WTC11 (cell line): ENCODE results near the gene SMOC2. TPM values are rescaled to one million over a fixed set of nuclear protein-coding genes. Genes with fewer than 3 reads are reported as not detected.
A peak's percentile ranks its signal among the peaks of the same experiment; 100 is the strongest.

ENCODE experiments used
- ATAC-seq: fragments of 200-7000 bp; cut with Tn5 transposase; 2 replicates; pipeline ENCODE4 v1.10.0; 2021; ENCODE audit warnings: mild to moderate bottlenecking, moderate library complexity
- CTCF ChIA-PET: fragments of 300-600 bp; sonication (Branson Sonifier 250); formaldehyde crosslinking; loops from one replicate; lab custom pipeline; 2021; ENCODE audit warnings: antibody characterized with exemption; lab: Charles Lee
- POLR2A ChIA-PET: fragments of 350-600 bp; sonication (Branson Sonifier 250); formaldehyde crosslinking; loops from one replicate; lab custom pipeline; 2021; ENCODE audit warnings: antibody characterized with exemption; lab: Charles Lee
- DNase-seq: peaks from one replicate; pipeline ENCODE4 v3.0.0; 2021; ENCODE audit warnings: low spot score
- H3K27ac Mint-ChIP-seq: 2 replicates; pipeline ENCODE4 v1.8.0; 2021; ENCODE audit warnings: mixed read lengths
- H3K27me3 Mint-ChIP-seq: 2 replicates; pipeline ENCODE4 v1.8.0; 2021; ENCODE audit warnings: low read depth, mild to moderate bottlenecking, moderate library complexity, mixed read lengths
- H3K36me3 Mint-ChIP-seq: 2 replicates; pipeline ENCODE4 v1.8.0; 2021; ENCODE audit warnings: mixed read lengths
- H3K4me1 Mint-ChIP-seq: 2 replicates; pipeline ENCODE4 v1.8.0; 2022; ENCODE audit warnings: mixed read lengths
- H3K4me3 Mint-ChIP-seq: 2 replicates; pipeline ENCODE4 v1.8.0; 2021; ENCODE audit warnings: mild to moderate bottlenecking, moderate library complexity, mixed read lengths
- H3K9me3 Mint-ChIP-seq: 2 replicates; pipeline ENCODE4 v1.8.0; 2021; ENCODE audit warnings: mixed read lengths
- ELF4 ChIP-seq: sonication (generic); formaldehyde crosslinking; IDR thresholded peaks from 2 replicates; pipeline ENCODE4 v1.8.1; 2022; ENCODE audit warnings: low read depth, mild to moderate bottlenecking, moderate library complexity, missing genetic modification reagents
- EMX1 ChIP-seq: fragments of 250-450 bp; sonication (Bioruptor Pico); IDR thresholded peaks from 2 replicates; pipeline ENCODE4 v1.8.0; 2021; ENCODE audit warnings: mild to moderate bottlenecking
- KAT7 ChIP-seq: sonication (generic); formaldehyde crosslinking; IDR thresholded peaks from 2 replicates; pipeline ENCODE4 v1.8.1; 2023; ENCODE audit warnings: missing genetic modification reagents, mild to moderate bottlenecking, borderline replicate concordance
- MXD4 ChIP-seq: fragments of 250-450 bp; sonication (Bioruptor Pico); IDR thresholded peaks from 2 replicates; pipeline ENCODE4 v1.8.0; 2021; ENCODE audit warnings: mild to moderate bottlenecking, moderate library complexity, borderline replicate concordance
- NFYB ChIP-seq: sonication (generic); formaldehyde crosslinking; conservative IDR thresholded peaks from 2 replicates; pipeline ENCODE4 v1.8.0; 2022; ENCODE audit warnings: low read depth, missing genetic modification reagents
- PRRX2 ChIP-seq: fragments of 250-450 bp; sonication (Bioruptor Pico); IDR thresholded peaks from 2 replicates; pipeline ENCODE4 v1.8.0; 2021; ENCODE audit warnings: mild to moderate bottlenecking
- RELA ChIP-seq: sonication (generic); formaldehyde crosslinking; IDR thresholded peaks from 2 replicates; pipeline ENCODE4 v1.8.1; 2022; ENCODE audit warnings: missing genetic modification reagents, mild to moderate bottlenecking, borderline replicate concordance
- SMAD3 ChIP-seq: sonication (generic); formaldehyde crosslinking; IDR thresholded peaks from 2 replicates; pipeline ENCODE4 v1.8.0; 2022; ENCODE audit warnings: missing genetic modification reagents, mild to moderate bottlenecking, borderline replicate concordance
- SOX15 ChIP-seq: fragments of 250-450 bp; sonication (Bioruptor Pico); IDR thresholded peaks from 2 replicates; pipeline ENCODE4 v1.9.0; 2021; ENCODE audit warnings: mild to moderate bottlenecking
- ZBTB21 ChIP-seq: sonication (generic); formaldehyde crosslinking; IDR thresholded peaks from 2 replicates; pipeline ENCODE4 v1.8.1; 2023; ENCODE audit warnings: mild to moderate bottlenecking, missing genetic modification reagents, borderline replicate concordance
- ZNF121 ChIP-seq: sonication (generic); formaldehyde crosslinking; IDR thresholded peaks from 2 replicates; pipeline ENCODE4 v1.8.0; 2023; ENCODE audit warnings: missing genetic modification reagents
- ZNF396 ChIP-seq: fragments of 250-450 bp; sonication (Bioruptor Pico); IDR thresholded peaks from 2 replicates; pipeline ENCODE4 v1.8.0; 2021; ENCODE audit warnings: mild to moderate bottlenecking, moderate library complexity, borderline replicate concordance
- total RNA-seq: library from RNA; stranded (reverse); gene quantifications from 3 replicates; pipeline ENCODE4 v1.2.3, GENCODE V29; 2021
- TF ChIP-seq, protein P1 (sequence below): sonication (generic); formaldehyde crosslinking; IDR thresholded peaks from 2 replicates; pipeline ENCODE4 v1.8.0; 2022; ENCODE audit warnings: mild to moderate bottlenecking, missing genetic modification reagents
- TF ChIP-seq, protein P2 (sequence below): sonication (generic); formaldehyde crosslinking; IDR thresholded peaks from 2 replicates; pipeline ENCODE4 v1.8.1; 2022; ENCODE audit warnings: low read depth, missing genetic modification reagents, borderline replicate concordance
- TF ChIP-seq, protein P3 (sequence below): sonication (generic); formaldehyde crosslinking; IDR thresholded peaks from 2 replicates; pipeline ENCODE4 v1.8.1; 2023; ENCODE audit warnings: mild to moderate bottlenecking, missing genetic modification reagents
- TF ChIP-seq, protein P4 (sequence below): sonication (generic); formaldehyde crosslinking; IDR thresholded peaks from 2 replicates; pipeline ENCODE4 v1.8.0; 2023; ENCODE audit warnings: missing genetic modification reagents
- TF ChIP-seq, protein P5 (sequence below): sonication (generic); formaldehyde crosslinking; IDR thresholded peaks from 2 replicates; pipeline ENCODE4 v1.8.0; 2023; ENCODE audit warnings: mild to moderate bottlenecking, missing genetic modification reagents
- TF ChIP-seq, protein P6 (sequence below): sonication (generic); formaldehyde crosslinking; IDR thresholded peaks from 2 replicates; pipeline ENCODE4 v1.8.1; 2023; ENCODE audit warnings: mild to moderate bottlenecking, missing genetic modification reagents, borderline replicate concordance
- TF ChIP-seq, protein P7 (sequence below): sonication (generic); formaldehyde crosslinking; IDR thresholded peaks from 2 replicates; pipeline ENCODE4 v1.8.1; 2023; ENCODE audit warnings: mild to moderate bottlenecking, moderate library complexity, missing genetic modification reagents
- TF ChIP-seq, protein P8 (sequence below): sonication (generic); formaldehyde crosslinking; IDR thresholded peaks from 2 replicates; pipeline ENCODE4 v1.8.1; 2023; ENCODE audit warnings: mild to moderate bottlenecking, missing genetic modification reagents

Gene SMOC2
- total RNA-seq, 1 experiment from 2014 or later: 3.9 TPM

DNA sequence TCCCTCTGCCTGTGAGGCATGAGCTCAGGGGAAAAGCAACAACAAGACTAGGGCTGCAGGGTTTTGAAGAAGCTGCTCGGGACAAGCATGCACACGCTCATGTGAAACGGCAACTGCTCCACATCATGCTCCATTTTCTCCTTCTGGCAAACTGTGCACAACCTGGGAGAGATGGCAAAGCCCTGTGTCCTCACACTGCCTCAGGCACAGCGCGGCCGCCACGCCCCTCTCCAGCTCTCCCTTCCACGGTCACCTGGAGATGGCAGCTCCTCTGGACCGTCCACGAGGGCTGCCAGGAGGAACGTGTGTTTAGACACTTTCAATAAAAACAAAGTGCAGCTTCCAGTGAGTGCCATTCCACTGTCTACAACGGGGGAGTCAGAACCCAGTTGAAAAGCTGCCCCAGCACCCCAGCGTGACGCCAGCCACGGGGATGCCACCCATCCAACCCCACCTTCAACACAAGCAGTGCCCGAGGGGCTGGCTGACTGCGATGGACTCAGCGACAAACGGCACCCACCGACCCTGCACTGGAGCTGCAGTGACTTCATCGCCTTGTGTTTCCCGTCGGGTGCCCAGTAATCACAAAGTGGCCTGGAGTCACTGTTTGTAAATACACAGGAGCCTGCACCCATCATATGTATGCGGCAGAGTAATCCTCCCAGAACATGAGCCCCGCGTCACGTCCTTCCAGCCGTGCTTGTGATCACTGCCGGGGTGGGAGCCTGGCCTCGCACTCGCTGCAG, 16.1 kb downstream of the SMOC2 start:
- ChIA-PET CTCF (no interaction called here), POLR2A (no interaction called here)
- H3K27me3 Mint-ChIP-seq: no peaks in the 10 kb centered on the region
- ATAC-seq: no peak
- H3K4me3 Mint-ChIP-seq: no peak overlapping the region
- H3K4me1 Mint-ChIP-seq: peaks cover 21% of the 10 kb centered on the region
- DNase-seq: no peak
- H3K27ac Mint-ChIP-seq: no peak overlapping the region
- no peak for TF ChIP-seq EMX1 (CRISPR knock-in tag)
- no peak for TF ChIP-seq RELA
- TF ChIP-seq, protein P1, sequence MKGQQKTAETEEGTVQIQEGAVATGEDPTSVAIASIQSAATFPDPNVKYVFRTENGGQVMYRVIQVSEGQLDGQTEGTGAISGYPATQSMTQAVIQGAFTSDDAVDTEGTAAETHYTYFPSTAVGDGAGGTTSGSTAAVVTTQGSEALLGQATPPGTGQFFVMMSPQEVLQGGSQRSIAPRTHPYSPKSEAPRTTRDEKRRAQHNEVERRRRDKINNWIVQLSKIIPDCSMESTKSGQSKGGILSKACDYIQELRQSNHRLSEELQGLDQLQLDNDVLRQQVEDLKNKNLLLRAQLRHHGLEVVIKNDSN: no peak
- no peak for TF ChIP-seq NFYB (CRISPR knock-in tag)
- TF ChIP-seq KAT7 (CRISPR knock-in tag): no peak
- no peak for TF ChIP-seq ZNF396 (CRISPR knock-in tag)
- TF ChIP-seq, protein P2, sequence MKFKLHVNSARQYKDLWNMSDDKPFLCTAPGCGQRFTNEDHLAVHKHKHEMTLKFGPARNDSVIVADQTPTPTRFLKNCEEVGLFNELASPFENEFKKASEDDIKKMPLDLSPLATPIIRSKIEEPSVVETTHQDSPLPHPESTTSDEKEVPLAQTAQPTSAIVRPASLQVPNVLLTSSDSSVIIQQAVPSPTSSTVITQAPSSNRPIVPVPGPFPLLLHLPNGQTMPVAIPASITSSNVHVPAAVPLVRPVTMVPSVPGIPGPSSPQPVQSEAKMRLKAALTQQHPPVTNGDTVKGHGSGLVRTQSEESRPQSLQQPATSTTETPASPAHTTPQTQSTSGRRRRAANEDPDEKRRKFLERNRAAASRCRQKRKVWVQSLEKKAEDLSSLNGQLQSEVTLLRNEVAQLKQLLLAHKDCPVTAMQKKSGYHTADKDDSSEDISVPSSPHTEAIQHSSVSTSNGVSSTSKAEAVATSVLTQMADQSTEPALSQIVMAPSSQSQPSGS: no peak
- TF ChIP-seq, protein P3, sequence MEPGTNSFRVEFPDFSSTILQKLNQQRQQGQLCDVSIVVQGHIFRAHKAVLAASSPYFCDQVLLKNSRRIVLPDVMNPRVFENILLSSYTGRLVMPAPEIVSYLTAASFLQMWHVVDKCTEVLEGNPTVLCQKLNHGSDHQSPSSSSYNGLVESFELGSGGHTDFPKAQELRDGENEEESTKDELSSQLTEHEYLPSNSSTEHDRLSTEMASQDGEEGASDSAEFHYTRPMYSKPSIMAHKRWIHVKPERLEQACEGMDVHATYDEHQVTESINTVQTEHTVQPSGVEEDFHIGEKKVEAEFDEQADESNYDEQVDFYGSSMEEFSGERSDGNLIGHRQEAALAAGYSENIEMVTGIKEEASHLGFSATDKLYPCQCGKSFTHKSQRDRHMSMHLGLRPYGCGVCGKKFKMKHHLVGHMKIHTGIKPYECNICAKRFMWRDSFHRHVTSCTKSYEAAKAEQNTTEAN (CRISPR knock-in tag): no peak
- no peak for TF ChIP-seq SMAD3 (CRISPR knock-in tag)
- TF ChIP-seq, protein P4, sequence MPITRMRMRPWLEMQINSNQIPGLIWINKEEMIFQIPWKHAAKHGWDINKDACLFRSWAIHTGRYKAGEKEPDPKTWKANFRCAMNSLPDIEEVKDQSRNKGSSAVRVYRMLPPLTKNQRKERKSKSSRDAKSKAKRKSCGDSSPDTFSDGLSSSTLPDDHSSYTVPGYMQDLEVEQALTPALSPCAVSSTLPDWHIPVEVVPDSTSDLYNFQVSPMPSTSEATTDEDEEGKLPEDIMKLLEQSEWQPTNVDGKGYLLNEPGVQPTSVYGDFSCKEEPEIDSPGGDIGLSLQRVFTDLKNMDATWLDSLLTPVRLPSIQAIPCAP (CRISPR knock-in tag): no peak
- TF ChIP-seq ZNF121 (CRISPR knock-in tag): no peak
- TF ChIP-seq, protein P5, sequence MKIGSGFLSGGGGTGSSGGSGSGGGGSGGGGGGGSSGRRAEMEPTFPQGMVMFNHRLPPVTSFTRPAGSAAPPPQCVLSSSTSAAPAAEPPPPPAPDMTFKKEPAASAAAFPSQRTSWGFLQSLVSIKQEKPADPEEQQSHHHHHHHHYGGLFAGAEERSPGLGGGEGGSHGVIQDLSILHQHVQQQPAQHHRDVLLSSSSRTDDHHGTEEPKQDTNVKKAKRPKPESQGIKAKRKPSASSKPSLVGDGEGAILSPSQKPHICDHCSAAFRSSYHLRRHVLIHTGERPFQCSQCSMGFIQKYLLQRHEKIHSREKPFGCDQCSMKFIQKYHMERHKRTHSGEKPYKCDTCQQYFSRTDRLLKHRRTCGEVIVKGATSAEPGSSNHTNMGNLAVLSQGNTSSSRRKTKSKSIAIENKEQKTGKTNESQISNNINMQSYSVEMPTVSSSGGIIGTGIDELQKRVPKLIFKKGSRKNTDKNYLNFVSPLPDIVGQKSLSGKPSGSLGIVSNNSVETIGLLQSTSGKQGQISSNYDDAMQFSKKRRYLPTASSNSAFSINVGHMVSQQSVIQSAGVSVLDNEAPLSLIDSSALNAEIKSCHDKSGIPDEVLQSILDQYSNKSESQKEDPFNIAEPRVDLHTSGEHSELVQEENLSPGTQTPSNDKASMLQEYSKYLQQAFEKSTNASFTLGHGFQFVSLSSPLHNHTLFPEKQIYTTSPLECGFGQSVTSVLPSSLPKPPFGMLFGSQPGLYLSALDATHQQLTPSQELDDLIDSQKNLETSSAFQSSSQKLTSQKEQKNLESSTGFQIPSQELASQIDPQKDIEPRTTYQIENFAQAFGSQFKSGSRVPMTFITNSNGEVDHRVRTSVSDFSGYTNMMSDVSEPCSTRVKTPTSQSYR (CRISPR knock-in tag): no peak
- no peak for TF ChIP-seq PRRX2
- TF ChIP-seq, protein P6, sequence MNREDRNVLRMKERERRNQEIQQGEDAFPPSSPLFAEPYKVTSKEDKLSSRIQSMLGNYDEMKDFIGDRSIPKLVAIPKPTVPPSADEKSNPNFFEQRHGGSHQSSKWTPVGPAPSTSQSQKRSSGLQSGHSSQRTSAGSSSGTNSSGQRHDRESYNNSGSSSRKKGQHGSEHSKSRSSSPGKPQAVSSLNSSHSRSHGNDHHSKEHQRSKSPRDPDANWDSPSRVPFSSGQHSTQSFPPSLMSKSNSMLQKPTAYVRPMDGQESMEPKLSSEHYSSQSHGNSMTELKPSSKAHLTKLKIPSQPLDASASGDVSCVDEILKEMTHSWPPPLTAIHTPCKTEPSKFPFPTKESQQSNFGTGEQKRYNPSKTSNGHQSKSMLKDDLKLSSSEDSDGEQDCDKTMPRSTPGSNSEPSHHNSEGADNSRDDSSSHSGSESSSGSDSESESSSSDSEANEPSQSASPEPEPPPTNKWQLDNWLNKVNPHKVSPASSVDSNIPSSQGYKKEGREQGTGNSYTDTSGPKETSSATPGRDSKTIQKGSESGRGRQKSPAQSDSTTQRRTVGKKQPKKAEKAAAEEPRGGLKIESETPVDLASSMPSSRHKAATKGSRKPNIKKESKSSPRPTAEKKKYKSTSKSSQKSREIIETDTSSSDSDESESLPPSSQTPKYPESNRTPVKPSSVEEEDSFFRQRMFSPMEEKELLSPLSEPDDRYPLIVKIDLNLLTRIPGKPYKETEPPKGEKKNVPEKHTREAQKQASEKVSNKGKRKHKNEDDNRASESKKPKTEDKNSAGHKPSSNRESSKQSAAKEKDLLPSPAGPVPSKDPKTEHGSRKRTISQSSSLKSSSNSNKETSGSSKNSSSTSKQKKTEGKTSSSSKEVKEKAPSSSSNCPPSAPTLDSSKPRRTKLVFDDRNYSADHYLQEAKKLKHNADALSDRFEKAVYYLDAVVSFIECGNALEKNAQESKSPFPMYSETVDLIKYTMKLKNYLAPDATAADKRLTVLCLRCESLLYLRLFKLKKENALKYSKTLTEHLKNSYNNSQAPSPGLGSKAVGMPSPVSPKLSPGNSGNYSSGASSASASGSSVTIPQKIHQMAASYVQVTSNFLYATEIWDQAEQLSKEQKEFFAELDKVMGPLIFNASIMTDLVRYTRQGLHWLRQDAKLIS: no peak
- H3K9me3 Mint-ChIP-seq: no peaks in the 10 kb centered on the region
- H3K36me3 Mint-ChIP-seq: no peaks in the 10 kb centered on the region

DNA sequence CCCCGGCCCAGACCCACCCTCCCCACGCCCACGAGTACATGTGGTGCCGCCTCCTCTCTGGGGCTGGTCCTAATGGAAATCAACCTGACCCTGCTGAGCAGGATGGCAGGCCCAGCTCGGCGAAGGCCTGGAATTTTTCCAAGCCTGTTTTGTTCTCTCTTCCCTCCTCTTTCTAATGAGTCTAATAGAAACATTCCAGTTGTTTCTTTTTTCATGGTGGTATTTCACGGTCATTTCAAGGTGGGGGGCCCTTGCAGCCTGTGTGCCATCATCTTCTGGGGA, 16.6 kb downstream of the SMOC2 start:
- POLR2A ChIA-PET: no interaction called here
- TF ChIP-seq, protein P7, sequence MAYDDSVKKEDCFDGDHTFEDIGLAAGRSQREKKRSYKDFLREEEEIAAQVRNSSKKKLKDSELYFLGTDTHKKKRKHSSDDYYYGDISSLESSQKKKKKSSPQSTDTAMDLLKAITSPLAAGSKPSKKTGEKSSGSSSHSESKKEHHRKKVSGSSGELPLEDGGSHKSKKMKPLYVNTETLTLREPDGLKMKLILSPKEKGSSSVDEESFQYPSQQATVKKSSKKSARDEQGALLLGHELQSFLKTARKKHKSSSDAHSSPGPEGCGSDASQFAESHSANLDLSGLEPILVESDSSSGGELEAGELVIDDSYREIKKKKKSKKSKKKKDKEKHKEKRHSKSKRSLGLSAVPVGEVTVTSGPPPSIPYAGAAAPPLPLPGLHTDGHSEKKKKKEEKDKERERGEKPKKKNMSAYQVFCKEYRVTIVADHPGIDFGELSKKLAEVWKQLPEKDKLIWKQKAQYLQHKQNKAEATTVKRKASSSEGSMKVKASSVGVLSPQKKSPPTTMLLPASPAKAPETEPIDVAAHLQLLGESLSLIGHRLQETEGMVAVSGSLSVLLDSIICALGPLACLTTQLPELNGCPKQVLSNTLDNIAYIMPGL: no peak
- TF ChIP-seq, protein P8, sequence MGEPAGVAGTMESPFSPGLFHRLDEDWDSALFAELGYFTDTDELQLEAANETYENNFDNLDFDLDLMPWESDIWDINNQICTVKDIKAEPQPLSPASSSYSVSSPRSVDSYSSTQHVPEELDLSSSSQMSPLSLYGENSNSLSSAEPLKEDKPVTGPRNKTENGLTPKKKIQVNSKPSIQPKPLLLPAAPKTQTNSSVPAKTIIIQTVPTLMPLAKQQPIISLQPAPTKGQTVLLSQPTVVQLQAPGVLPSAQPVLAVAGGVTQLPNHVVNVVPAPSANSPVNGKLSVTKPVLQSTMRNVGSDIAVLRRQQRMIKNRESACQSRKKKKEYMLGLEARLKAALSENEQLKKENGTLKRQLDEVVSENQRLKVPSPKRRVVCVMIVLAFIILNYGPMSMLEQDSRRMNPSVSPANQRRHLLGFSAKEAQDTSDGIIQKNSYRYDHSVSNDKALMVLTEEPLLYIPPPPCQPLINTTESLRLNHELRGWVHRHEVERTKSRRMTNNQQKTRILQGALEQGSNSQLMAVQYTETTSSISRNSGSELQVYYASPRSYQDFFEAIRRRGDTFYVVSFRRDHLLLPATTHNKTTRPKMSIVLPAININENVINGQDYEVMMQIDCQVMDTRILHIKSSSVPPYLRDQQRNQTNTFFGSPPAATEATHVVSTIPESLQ: no peak
- no peak for TF ChIP-seq ZBTB21
- TF ChIP-seq MXD4 (CRISPR knock-in tag): no peak
- no peak for TF ChIP-seq SOX15
- no peak for TF ChIP-seq ELF4 (CRISPR knock-in tag)

More for the DNA sequence above, 16.6 kb downstream of the SMOC2 start:
- Mint-ChIP-seq H3K36me3 (no peaks in the 10 kb centered on the region), H3K4me1 (peaks cover 16% of the 10 kb centered on the region), H3K9me3 (no peaks in the 10 kb centered on the region), H3K27me3 (no peaks in the 10 kb centered on the region), H3K4me3 (no peak overlapping the region), H3K27ac (peak overlapping the region; percentile 84)
- DNase-seq (no peak), ATAC-seq (peak; percentile 30; the same call in 1 of the 2 replicates)
- CTCF ChIA-PET: no interaction called here
